Hematopoietic multipotent progenitor cell (in vitro differentiated cells): ENCODE measurements around the gene WIPI1. TPM values are rescaled to one million over a fixed set of nuclear protein-coding genes. Genes with fewer than 3 reads are reported as not detected.
"Not testable (repeated sequence)": the region's sequence is repeated elsewhere in the genome, so short reads cannot be mapped to it uniquely, and the experiment has no call there.

Experiments
- DNase-seq, 3 donors: peaks; one replicate each; pipeline ENCODE4 v3.0.0-alpha.2; 2011 to 2015; ENCODE audit warnings: low read depth in 2 of 3, low spot score in 2 of 3
- total RNA-seq: library from RNA; depleted of rRNA; stranded (reverse); fragments of >200 nt; gene quantifications from one replicate; pipeline ENCODE4 v1.2.3, GENCODE V29; 2012

The WIPI1 gene
- total RNA-seq, 1 donor = 4.6 TPM

DNA sequence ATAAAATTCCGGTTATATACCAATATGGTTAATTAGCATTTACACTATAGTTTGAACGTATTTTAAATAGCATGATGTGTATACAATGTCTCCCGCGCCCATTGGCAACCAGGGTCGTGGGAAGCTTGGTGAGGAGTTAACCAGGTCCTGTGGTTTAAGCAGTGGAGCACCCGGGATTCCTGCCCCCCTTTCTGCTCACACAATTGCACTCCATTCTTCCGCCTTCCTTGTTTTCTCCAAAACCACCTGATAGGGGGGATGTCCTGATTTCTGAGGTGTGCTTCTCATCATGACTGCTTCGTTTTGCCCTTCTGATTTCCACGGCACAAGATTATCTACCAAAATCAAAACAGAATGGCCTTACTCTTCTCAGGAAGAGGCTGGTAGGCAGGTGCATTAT lies 35.8 kb downstream of the WIPI1 start:
- no peak for DNase-seq

DNA sequence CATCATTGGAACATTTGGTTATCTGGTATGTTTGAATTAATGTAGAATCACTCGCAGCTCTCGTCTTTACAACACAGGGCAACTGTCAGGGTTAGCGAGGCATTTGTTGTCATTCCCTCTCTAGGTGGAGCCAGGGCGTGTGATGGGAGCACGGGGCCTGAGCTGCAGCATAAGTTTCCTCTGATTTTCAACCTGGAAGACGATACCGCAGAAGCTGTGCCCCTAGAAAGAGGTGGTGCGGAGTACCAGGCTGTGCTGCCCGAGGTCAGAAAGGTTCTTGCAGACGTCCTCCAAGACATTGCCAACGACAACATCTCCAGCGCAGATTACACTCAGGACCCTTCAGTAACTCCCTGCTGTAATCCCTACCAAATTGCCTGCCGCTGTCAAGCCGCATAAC lies 37.2 kb downstream of the WIPI1 start:
- no peak for DNase-seq

DNA sequence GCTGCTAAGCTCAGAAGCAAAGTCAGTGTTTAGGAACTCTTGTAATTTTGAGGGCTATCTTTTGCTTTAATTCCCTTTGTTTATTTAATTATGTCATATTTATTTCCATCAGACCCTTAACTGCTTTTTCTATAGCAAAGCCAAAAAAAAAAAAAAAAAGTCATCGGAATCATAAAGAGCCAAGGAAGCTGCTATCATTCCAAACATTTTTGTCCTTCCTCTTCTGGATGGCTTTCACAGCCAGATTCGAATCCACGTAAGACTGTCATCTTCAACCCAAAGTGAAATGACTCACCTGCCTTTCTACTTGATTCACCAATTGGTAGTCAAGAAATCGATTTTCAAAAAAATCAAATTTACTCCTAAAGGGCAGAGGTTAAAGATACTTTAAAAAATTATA lies 38.4 kb downstream of the WIPI1 start:
- DNase-seq = no peak

DNA sequence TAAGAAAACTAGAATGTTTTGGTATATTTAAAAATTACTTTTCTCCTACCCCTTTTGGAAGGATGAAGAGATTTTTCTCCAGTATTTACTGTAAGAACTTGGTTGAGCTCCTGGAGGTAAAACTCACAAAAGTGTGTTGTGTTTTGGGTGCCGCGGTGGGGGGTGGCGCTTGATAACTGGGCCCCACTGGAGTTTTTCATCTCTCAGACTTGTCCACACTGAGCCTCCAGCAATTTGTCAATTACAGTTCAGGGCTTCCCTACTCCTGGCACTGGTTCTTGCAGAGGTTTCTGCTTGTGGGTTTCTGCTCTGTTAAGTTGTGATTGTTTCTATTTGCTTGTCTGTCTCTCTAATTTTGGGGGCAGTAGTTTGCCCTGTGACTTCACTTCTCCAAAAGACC lies 40.0 kb downstream of the WIPI1 start:
- DNase-seq = no peak

DNA sequence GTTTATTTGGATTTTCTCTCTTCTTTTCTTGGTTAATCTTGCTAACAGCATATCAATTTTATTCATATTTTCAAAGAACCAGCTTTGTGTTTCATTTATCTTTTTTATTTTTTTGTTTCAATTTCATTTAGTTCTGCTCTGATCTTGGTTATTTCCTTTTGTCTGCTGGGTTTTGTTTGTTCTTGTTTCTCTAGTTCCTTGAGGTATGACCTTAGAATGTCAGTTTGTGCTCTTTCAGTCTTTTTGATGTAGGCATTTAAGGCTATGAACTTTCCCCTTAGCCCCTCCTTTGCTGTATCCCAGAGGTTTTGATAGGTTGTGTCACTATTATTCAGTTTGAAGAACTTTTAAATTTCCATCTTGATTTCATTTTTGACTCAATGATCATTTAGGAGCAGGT lies 42.4 kb downstream of the WIPI1 start:
- DNase-seq = not testable (repeated sequence)

DNA sequence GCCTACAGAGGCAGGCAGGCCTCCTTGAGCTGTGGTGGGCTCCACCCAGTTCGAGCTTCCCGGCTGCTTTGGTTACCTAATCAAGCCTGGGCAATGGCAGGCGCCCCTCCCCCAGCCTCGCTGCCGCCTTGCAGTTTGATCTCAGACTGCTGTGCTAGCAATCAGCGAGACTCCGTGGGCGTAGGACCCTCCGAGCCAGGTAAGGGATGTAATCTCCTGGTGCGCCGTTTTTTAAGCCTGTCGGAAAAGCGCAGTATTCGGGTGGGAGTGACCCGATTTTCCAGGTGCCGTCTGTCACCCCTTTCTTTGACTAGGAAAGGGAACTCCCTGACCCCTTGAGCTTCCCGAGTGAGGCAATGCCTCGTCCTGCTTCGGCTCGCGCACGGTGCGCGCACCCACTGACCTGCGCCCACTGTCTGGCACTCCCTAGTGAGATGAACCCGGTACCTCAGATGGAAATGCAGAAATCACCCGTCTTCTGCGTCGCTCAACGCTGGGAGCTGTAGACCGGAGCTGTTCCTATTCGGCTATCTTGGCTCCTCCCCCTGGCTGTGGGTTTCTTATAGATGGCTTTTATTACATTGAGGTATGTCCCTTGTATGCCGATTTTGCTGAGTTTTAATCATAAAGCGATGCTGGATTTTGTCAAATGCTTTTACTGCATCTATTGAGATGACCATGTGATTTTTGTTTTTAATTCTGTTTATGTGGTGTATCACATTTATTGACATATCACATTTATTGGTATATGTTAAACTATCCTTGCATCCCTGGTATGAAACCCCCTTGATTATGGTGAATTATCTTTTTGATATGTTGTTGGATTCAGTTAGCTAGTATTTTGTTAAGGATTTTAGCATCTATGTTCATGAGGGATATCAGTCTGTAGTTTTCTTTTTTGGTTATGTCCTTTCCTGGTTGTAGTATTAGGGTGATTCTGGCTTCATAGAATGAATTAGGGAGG lies 43.4 kb downstream of the WIPI1 start:
- DNase-seq = peak in 2 of 3 donors; percentile 50 to 76

DNA sequence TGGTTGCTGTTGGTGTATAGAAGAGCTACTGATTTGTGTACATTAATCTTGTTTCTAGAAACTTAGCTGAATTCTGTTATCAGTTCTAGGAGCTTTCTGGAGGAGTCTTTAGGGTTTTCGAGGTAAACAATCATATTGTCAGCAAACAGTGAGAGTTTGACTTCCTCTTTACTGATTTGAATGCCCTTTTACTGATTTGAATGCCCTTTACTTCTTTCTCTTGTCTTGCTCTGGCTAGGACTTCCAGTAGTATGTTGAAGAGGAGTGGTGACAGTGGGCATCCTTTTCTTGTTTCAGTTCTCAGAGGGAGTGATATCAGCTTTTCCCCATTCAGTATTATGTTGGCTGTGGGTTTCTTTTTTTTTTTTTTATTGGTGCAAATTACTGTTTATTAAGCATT lies 49.6 kb downstream of the WIPI1 start:
- DNase-seq = not testable (repeated sequence)

DNA sequence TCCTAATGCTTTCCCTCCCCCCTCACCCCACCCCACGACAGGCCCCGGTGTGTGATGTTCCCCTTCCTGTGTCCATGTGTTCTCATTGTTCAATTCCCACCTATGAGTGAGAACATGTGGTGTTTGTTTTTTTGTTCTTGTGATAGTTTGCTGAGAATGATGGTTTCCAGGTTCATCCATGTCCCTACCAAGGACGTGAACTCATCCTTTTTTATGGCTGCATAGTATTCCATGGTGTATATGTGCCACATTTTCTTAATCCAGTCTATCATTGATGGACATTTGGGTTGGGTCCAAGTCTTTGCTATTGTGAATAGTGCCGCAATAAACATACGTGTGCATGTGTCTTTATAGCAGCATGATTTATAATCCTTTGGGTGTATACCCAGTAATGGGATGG lies 53.5 kb downstream of the WIPI1 start:
- not testable (repeated sequence) for DNase-seq

DNA sequence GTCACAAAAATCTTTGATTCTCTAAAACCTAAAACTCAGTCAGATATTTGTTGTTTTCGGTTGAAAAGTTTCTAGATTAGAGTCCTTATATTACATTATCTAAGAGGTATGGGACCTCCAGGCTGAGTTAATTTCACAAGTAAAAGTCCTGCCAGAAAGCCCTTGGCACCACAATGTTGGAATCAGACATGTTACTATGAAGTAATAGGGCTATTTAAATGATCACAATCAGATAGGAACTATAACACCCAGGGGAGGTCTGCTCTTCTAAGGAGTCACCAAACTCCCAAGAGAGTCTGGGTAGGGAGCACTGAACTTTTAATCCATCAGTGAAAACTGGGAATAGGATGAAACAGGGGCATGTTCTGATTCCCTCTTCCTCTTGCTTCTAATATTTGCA lies 54.2 kb downstream of the WIPI1 start:
- no peak for DNase-seq

DNA sequence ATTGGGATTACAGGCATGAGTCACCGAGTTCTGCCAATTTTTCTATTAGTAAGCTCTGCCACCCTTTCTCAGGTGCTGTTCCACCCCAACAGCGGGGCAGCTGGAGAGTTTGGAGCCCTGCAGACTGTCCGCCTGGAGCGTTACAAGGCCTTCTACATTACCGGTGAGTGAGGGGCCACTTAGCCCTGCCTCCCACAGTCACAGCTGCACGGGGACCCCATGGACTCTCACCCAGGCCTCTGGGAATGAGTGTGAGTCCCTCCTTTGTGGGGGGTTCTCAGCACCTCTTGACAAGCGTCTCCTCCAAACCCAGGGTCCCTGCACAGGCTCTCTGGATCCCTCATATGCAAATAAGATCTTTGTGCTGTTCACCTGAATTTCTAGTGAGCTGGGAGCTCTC lies 56.0 kb downstream of the WIPI1 start:
- DNase-seq = no peak

DNA sequence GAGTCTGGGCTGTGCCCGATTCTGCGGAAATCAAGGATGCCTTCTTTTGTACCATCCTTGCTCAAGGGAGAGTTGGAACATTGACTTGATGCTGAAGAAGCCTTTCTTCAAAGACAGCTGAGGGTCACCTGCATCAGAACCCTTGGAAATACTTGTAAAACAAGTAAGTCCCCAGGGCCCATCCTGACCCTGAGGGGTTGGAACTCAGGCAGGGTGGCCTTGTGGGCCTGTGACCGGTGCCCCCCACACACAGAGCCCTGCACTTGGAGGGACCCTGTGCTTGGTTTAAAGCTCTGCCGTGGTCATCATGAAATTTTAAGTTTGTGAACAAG lies 56.9 kb downstream of the WIPI1 start:
- DNase-seq = no peak

DNA sequence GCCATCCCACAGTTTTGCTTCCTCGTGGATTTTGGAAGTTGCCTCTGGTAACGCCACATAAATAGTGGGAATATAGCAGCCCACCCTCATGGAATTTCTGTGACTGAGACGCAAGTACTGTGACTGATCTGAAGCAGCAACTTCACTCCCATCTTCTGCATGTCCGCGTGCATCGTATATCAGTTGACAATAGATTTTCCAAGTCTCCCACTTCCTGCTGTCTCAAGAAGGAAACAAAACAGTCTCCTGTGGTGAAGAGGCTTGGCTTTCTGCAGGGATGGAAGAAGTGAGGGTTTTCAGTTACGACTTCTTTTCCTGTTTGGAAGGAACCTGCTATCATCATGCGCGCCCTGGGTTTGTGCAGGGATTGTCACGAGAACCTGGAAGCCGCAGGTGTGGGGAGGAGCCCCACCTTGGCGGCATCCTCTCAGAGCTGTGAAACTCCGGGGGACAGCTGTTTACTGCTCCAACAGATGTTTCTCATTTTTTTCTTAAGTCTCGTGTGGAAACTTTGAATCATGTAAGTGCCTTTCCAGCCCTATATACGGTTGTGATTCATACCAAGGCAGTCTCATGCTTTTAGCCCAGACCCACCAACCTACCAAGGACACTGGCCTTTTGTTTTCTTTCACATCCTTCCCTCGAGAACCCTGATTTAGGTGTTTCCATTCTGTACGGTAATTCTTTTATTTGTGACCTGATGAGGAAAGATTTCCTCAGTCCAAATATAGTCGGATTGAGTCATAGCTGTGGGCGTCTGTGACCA lies 57.5 kb downstream of the WIPI1 start:
- no peak for DNase-seq

DNA sequence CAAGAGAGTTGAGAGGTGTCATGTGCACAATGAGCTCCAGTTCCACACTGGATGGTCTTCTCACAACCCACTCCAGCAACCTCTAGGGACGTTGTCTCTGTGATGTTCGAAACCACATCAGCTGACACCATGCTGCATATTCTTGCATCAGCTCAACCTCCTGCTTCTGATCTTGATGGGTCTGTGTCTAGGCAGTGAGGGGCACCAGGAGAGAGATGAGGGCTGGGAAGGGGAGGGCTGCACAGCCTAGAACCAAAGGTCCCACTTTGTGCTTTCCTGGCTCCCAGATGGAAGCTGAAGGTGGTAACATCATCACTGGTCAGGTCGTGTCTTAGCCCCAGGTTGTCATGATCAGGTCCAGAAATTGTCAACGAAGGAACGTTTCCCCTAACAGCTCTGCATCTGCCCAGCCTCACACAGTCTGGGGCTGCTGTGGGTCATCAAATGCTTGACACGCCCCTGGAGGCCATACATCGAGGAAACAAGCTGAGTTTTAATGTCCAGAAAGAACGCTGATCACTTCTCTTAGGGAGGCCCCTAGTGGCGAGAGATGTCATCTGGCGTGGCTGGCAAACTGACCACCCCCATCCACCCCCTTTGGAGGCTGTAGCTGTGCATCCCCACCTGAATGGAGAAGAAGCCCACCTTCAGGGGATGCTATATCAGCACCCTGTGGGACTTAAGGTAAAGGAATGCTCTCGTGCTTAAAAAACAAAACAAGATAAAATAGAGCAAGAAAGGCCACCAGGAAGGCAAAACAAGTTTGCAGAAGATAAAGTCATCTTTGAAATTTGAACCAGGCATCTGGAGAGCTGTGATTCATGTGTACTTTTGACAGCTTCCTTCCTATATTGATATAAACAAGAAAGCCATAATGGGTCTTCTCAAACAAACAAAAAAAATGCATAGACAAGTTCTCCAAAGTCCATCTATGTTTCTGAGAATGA lies 58.3 kb downstream of the WIPI1 start:
- peak in 2 of 3 donors; percentile 43 to 44 for DNase-seq

DNA sequence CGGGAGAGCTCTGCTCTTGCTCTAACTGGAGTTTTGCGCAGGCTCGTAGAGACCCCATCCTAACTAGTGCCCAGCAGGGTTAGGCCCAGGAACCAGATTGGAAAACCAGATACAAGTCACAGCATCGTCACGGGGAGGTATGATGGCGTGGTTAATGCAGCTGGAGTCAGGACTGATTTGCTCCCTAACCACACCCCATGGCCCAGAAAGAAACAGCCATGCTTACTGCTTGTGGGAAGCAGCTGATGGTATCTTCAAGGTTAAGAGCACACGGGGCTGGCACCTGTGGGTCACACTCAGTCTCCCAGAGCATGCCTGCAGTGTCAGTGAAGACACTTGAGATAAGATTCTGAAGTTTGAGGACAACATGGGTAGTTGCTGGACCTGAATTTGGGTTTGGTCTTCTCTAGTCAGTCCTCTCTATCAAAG lies 60.2 kb downstream of the WIPI1 start:
- no peak for DNase-seq

DNA sequence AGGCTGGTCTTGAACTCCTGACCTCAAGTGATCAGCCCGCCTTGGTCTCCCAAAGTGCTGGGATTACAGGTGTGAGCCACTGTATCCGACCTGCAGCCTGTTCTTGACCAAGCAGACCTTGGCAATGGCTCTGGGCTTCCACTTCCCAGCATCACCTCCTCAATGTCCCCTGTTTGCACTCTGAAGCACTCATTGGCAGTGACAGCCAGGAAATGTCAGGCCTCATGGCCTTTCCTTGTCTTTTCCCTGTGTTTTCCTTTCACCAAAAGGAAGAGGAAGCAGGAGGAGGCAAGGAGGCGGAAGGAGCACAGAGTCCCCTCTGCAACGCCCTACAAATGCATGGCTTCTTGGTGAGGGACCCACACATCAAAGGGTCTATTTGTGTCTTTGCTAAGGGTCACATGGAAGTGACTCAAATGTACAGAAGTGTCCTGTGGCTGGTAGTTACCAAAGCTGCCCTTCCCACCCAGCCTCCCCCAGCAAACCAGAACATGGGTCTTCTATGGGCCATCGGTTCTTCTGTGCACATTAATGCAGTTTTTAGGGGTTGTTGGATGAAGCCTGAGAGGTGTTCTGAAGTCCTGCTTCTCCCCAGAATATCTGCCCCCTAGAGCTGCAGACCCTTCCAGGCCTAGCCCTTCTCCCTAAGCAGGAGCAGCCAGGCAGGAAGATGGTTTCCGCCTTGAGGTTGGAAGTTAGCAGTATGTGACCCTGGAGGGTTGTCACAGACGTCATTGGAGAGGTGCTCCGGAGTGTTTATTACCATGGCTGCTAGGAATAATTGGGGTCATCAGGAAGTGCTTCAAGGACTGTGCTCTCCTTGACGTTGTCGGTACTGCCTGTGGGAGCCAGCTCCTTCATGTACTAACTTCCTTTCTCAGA lies 60.8 kb downstream of the WIPI1 start:
- no peak for DNase-seq

DNA sequence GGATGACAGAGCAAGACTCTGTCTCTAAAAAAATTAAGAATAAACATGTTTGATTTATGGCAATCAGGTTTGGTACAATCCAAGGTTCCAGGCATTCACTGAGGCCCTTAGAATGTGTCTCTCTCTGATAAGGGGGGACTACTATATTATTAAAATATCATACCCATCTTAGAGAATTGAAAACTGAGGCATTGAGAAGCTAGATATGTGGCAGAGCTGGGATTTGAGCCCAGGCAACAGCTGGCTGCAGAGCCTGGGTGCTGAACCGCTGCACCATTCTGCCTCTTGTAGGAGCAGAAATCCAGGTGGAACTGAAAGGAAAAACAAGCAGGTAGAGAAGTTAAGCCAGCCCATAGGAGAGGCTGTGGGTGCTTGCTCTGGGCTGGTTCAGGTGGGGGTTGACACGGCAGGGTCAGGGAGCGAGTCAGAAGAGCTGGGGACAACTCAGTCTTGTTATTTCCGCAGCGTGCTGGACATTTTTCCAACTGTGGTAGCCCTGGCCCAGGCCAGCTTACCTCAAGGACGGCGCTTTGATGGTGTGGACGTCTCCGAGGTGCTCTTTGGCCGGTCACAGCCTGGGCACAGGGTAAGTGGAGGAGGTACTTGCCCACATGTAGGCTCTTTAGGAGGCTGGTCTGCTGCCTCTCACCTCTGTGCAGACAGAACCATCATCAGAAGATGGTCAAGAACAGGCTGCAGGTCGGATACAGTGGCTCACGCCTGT lies 62.5 kb downstream of the WIPI1 start:
- DNase-seq = no peak

DNA sequence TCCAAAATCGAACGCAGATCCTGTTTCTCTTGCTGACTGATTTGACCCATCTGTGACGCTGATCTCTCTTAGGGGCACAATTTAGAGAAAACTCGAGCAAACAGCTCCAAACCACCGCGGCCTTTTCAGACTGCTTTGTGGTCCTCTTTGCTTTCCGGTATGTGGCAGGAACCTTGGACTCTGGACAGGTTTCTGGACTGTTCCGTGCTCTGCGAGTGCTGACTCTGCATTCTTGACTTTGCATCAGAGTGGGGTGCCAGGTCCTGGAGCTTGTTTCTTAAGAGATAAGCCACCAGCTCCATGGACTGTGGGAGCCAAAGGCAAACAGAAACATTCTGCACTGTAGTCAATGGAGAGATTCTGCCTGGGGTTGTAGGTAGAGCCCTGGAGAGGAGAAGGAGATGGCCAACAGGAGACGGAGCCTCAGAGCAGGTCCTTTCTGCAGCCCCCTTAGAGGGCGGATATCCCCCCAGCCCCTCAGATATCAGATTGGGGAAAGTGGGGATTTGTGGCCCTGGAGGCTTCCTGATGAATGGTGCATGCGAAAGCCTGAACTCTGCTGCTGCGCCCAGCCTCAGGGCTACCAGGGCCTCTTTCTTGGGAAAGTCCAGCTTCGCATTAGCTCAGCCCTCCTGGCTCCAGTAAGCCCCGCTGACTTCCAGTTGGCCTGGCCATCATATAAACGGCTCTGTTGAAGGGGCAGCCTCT lies 65.6 kb downstream of the WIPI1 start:
- no peak for DNase-seq

DNA sequence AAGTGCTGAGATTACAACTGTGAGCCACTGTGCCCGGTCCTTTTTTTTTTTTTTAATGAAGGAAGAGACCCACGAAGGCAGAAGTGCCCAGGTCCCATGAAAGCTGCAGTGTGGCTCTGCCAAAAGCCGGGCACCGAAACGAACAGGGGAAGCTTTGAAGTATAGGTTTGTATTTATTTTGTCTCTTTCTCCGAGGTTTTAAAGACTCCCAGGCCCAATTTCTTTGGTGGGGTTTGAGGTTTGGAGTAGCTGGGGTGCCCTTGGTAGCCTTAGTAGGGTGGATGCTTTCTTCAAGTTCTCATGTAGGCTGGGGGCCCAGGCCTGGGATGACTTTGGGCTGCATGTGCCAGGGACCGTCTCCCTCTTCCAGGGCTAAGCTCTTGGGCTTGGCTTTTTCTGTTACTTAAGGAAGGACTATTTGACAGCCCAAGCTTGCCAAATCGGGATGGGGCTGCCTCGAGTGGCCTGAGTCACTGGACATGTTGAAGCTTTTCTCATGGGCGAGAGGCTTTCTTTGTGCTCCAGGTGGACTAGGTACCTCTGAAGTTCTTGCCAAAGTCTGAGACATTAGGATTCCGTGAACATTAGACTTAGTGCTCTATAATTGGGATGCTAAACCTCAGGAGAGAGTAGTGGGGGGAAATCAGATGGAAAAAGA lies 66.3 kb downstream of the WIPI1 start:
- DNase-seq = no peak
